Activated naive CD8-positive, alpha-beta T cell (primary cell): ENCODE data around the gene GADL1.

Experiments
- H3K27ac Mint-ChIP-seq: one replicate; pipeline ENCODE4 v1.8.0; 2021; ENCODE audit warnings: mixed read lengths
- H3K27me3 Mint-ChIP-seq: one replicate; pipeline ENCODE4 v1.8.0; 2021; ENCODE audit warnings: mixed read lengths
- H3K36me3 Mint-ChIP-seq: one replicate; pipeline ENCODE4 v1.8.0; 2021; ENCODE audit warnings: mixed read lengths
- H3K4me1 Mint-ChIP-seq: one replicate; pipeline ENCODE4 v1.8.0; 2021; ENCODE audit warnings: low read depth, mixed read lengths
- H3K4me3 Mint-ChIP-seq: one replicate; pipeline ENCODE4 v1.8.0; 2021; ENCODE audit warnings: mild to moderate bottlenecking, mixed read lengths
- H3K9me3 Mint-ChIP-seq: one replicate; pipeline ENCODE4 v1.8.0; 2021; ENCODE audit warnings: low read depth, mixed read lengths

Gene GADL1

DNA sequence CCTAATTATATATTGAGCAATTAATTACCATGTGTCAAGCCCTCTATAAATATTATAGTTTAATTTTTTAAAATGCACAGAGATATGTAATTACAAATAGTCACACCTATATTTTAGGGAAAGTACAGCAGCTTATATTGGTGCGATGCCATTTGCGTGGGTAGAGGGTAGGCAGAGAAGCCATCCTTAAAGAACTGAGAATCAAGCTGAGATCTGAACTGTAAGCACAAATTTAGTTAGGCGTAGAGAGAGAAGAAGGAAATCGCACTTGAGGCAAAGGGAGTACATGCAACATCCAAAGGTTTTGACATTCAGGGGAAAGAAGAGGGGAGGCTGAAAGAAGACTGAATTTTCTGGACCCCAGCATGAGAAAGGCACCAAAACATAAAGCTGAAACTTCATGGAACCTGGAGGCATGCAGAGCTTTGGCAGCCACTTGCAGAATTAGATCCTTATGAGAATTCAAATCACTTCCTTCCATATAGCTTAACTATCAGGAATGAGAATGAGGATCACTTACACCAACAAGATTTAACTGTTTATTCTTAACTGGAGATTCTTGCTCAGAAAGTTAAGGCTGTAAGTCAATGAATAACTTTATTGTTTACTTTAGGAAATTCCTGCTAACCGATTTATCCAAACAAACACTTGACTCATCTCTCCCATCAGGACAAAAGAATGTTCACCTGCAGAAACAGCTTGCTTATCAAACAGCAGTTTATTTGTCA, 173.7 kb downstream of the GADL1 start:
- Mint-ChIP-seq H3K27me3 (no peaks in the 10 kb centered on the region), H3K9me3 (peaks cover 12% of the 10 kb centered on the region), H3K4me3 (no peak overlapping the region), H3K36me3 (peaks cover 6% of the 10 kb centered on the region), H3K4me1 (peaks cover 2% of the 10 kb centered on the region), H3K27ac (no peak overlapping the region)

- no peaks in the 10 kb centered on the region for H3K4me1 Mint-ChIP-seq
- H3K4me3 Mint-ChIP-seq = no peak overlapping the region
- H3K27ac Mint-ChIP-seq = no peak overlapping the region
- H3K27me3 Mint-ChIP-seq = no peaks in the 10 kb centered on the region
- H3K36me3 Mint-ChIP-seq = peaks cover under 1% of the 10 kb centered on the region
- peaks cover 5% of the 10 kb centered on the region for H3K9me3 Mint-ChIP-seq
Observed at GRCh38 chr3:30719536-30719935, 174.9 kb downstream of the GADL1 start.

DNA sequence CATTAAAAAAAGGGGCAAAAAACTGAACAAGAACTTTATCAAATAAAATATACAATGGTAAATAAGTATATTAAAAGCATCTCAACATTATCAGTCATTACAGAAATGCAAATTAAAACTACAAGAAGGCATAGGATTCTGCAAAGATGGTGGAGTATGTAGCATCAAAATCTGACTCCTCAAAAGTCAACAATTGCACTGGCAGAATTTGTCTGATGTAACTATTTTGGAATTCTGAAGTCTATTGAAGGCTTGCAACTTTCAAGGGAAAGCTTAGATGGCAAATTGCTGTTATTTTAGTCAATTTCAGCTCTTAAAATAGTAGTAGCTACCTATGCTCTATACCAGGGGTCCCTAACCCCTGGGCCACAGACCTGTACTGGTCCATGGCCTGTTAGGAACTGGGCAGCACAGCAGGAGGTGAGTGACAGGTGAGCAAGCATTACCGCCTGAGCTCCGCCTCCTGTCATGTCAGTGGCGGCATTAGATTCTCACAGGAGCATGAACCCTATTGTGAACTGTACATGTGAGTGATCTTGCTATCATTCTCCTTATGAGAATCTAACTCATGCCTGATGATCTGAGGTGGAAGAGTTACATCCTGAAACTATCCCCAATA, 180.5 kb downstream of the GADL1 start:
- no peak overlapping the region for H3K27ac Mint-ChIP-seq

DNA sequence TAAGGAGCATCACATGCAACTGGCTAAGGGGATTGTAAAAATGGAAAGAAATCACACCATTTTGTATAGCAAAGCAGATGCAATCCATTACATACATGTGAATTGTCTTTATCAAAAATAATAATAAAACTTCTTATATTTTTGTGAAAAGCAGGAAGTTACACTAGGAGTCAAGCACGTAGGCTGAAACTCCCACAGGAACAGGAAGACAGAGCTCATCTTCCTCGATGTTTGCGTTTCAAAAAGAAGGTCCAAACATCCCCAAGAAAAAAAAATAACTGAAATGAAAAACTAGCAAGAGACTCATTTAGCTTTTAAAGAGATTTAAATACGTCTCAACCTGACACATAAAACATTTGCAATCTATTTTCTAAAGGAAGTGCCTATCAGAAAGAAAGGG, 181.5 kb downstream of the GADL1 start:
- Mint-ChIP-seq H3K4me1 (peaks cover 26% of the 10 kb centered on the region), H3K36me3 (peaks cover 3% of the 10 kb centered on the region), H3K9me3 (peaks cover 5% of the 10 kb centered on the region), H3K27me3 (no peaks in the 10 kb centered on the region), H3K27ac (no peak overlapping the region), H3K4me3 (peak overlapping the region; percentile 20)

More for the DNA sequence above, 180.5 kb downstream of the GADL1 start:
- Mint-ChIP-seq H3K9me3 (peaks cover 5% of the 10 kb centered on the region), H3K36me3 (no peaks in the 10 kb centered on the region), H3K4me3 (no peak overlapping the region), H3K27me3 (no peaks in the 10 kb centered on the region), H3K4me1 (peaks cover 18% of the 10 kb centered on the region)

DNA sequence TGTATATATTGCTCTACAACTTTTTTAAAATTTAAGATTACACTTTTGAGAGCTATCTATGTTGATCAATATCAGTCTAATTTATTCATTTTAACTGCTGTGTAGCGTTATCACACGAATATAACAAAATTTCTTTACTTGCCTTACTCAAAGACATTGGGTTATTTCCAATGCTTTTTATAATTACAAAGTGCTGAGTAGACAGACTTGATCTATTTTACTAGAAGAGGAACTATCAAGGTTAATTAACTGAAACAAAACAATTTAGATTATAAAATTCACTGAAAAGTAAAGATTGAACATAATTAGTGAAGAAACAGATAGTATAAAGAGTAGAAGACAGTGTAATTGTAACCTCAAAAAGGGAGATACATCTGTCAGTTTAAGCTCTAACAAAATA, 182.6 kb downstream of the GADL1 start:
- Mint-ChIP-seq H3K9me3 (peaks cover 8% of the 10 kb centered on the region), H3K4me1 (peaks cover 30% of the 10 kb centered on the region), H3K27me3 (no peaks in the 10 kb centered on the region), H3K36me3 (peaks cover 6% of the 10 kb centered on the region), H3K4me3 (no peak overlapping the region), H3K27ac (no peak overlapping the region)

DNA sequence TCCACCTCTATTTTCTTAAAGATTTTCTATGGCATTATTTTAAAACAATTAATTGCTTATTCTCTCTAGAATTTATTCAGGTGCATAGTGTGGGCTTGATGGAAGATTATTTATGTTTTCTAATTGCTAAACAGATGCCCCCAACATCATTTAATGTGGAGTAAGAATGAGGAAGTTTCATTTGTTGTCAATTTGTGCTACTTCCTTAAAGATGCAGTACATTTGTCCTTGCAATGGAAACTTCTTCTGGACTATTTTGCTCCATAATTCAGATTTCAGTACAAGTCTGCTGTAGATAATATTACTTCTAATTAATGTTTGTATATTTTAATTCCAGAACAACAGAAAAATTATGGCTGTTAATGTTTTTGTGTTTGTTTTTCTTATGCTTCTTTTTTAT, 183.3 kb downstream of the GADL1 start:
- H3K4me3 Mint-ChIP-seq = no peak overlapping the region
- no peak overlapping the region for H3K27ac Mint-ChIP-seq
- H3K9me3 Mint-ChIP-seq = peaks cover 8% of the 10 kb centered on the region
- peaks cover 30% of the 10 kb centered on the region for H3K4me1 Mint-ChIP-seq
- peaks cover 9% of the 10 kb centered on the region for H3K36me3 Mint-ChIP-seq
- no peaks in the 10 kb centered on the region for H3K27me3 Mint-ChIP-seq

DNA sequence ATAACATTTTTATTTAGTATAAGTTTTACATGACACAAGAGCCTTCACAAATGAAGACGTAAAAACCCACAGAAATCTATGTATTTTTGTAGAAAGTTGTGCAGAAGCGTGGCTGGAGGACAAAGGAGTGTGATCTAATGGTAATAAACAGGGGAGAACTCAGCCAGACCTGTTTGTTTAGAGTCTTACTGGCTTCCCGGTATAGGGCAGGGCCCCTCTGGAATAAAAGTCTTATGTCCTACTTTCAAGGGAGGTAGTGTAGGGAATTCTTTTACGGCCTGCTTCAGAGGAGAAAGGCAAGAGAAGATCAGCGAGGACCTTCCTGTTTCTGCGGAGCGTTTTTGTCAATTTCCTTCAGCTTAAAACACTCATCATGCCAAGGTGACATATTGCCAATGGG, 184.4 kb downstream of the GADL1 start:
- Mint-ChIP-seq H3K36me3 (peaks cover 9% of the 10 kb centered on the region), H3K27me3 (no peaks in the 10 kb centered on the region), H3K9me3 (peaks cover 5% of the 10 kb centered on the region), H3K4me3 (no peak overlapping the region), H3K4me1 (peaks cover 33% of the 10 kb centered on the region), H3K27ac (no peak overlapping the region)

- H3K4me3 Mint-ChIP-seq = no peak overlapping the region
- peaks cover 3% of the 10 kb centered on the region for H3K9me3 Mint-ChIP-seq
- peaks cover 40% of the 10 kb centered on the region for H3K4me1 Mint-ChIP-seq
- no peak overlapping the region for H3K27ac Mint-ChIP-seq
- no peaks in the 10 kb centered on the region for H3K27me3 Mint-ChIP-seq
- peaks cover 12% of the 10 kb centered on the region for H3K36me3 Mint-ChIP-seq
Observed at GRCh38 chr3:30708472-30708871, 186.0 kb downstream of the GADL1 start.

DNA sequence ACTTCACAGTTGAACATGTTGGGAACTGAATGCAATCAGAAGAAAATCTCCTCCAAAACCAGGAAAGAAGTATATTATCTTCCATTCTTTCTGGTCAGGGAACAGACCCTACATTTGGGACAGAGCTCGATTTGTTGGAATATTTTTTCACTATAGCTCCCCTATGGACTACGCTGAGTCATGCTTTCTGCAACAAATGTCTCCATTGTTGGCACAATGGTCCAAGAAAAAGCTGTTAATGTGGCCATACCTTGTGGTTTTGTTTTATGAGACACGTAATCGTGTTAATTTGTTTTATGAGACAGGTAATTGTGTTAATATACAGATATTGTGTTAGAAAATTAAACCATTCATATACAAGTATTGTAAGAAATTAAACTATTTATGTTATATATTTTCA, 186.6 kb downstream of the GADL1 start:
- Mint-ChIP-seq H3K27me3 (no peaks in the 10 kb centered on the region), H3K36me3 (peaks cover 16% of the 10 kb centered on the region), H3K4me1 (peaks cover 43% of the 10 kb centered on the region)

DNA sequence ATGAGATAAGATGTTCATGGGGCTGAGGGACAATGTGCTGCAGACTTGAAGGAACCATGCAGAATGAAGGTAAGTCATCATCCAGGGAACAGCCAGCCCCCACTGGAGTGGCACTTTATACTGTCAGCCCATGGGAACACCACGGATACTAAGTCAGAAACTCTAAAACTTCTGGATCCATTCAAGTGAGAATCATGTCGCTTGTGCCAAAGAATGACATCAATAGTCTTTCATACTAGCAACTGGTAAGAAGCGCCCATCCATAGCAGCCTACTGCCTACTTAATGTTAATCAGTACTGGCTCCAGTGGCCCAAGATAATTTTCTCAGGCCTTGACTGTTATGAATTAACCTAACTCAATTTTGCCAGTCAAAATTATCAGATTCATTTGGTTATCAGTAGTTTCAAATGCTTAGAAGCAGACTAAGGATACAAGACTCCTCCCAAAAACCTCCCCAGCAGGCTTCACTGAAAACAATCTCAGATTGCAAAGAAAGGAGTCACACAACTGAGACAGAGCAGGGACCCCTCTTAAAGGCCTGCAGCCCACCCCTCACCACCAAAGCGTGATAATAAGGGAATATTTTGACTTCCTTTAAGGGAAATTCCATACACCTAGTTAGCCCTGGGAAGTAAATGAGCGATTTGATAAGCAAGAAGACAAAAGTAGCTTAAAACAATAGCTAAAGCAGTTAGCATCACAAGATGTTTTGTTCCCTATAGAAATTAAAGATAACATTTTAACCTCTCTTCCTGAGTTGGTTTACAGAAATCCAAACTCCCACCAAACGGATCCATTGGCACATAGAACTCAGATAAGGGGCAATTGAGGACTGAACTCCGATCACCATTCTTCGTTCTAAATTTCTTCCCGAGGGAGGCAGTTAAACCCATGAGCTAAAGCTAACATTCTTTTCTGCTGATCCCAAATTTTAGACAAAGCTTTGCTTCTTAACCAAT, 189.2 kb downstream of the GADL1 start:
- peaks cover 24% of the 10 kb centered on the region for H3K36me3 Mint-ChIP-seq

More for the DNA sequence above, 186.6 kb downstream of the GADL1 start:
- Mint-ChIP-seq H3K27ac (no peak overlapping the region), H3K4me3 (no peak overlapping the region), H3K9me3 (peaks cover 3% of the 10 kb centered on the region)

GRCh38 chr3:30702828-30703397, 191.5 kb downstream of the GADL1 start:
- H3K4me1 Mint-ChIP-seq = peaks cover 34% of the 10 kb centered on the region
- H3K4me3 Mint-ChIP-seq = no peak overlapping the region
- peaks cover 3% of the 10 kb centered on the region for H3K9me3 Mint-ChIP-seq
- peak overlapping the region; percentile 85 for H3K27ac Mint-ChIP-seq
- no peaks in the 10 kb centered on the region for H3K27me3 Mint-ChIP-seq
- H3K36me3 Mint-ChIP-seq = peaks cover 33% of the 10 kb centered on the region

More for the DNA sequence above, 189.2 kb downstream of the GADL1 start:
- H3K9me3 Mint-ChIP-seq = peaks cover 3% of the 10 kb centered on the region
- H3K27me3 Mint-ChIP-seq = no peaks in the 10 kb centered on the region
- H3K4me1 Mint-ChIP-seq = peaks cover 45% of the 10 kb centered on the region
- H3K4me3 Mint-ChIP-seq = no peak overlapping the region
- H3K27ac Mint-ChIP-seq = no peak overlapping the region

GRCh38 chr3:30702038-30702827, 192.2 kb downstream of the GADL1 start:
- Mint-ChIP-seq H3K27me3 (no peaks in the 10 kb centered on the region), H3K27ac (peak overlapping the region; percentile 85), H3K9me3 (peaks cover 2% of the 10 kb centered on the region), H3K4me1 (peaks cover 37% of the 10 kb centered on the region), H3K4me3 (no peak overlapping the region), H3K36me3 (peaks cover 36% of the 10 kb centered on the region)

DNA sequence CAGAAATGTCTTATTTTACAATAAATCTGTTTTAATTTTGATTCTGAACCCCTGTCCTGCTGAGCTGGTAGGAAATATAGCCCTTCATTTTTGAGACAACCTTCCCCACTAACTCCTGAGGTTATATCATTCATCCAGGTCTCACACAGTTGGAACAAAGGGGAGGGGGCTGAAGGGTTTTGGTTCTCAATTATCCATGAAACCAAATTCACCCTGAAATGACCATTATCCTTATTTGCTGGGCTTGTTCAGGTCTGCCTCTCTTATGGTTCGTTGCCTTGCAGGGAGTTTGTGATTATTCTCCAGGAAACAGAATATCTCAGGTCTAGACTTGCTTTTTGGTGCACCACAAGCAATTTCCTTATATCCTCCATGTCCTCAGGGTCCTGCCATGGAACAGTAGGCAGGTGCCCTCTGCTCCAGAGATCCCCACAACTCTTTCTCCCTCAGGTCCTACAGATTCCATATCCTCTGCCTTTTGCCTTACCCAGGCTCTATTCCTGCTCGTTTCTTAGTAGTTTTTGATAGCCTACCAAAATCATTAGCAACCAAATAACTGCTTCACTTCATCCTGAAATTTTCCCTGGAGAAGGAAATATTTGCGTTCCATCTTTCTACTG, 193.6 kb downstream of the GADL1 start:
- no peaks in the 10 kb centered on the region for H3K9me3 Mint-ChIP-seq
- H3K4me1 Mint-ChIP-seq = peaks cover 49% of the 10 kb centered on the region
- H3K27me3 Mint-ChIP-seq = no peaks in the 10 kb centered on the region
- peak overlapping the region; percentile 74 for H3K27ac Mint-ChIP-seq
- H3K4me3 Mint-ChIP-seq = no peak overlapping the region
- H3K36me3 Mint-ChIP-seq = peaks cover 35% of the 10 kb centered on the region

- H3K4me3 Mint-ChIP-seq = no peak overlapping the region
- peak overlapping the region; percentile 16 for H3K27ac Mint-ChIP-seq
- peaks cover 42% of the 10 kb centered on the region for H3K36me3 Mint-ChIP-seq
- H3K4me1 Mint-ChIP-seq = peaks cover 55% of the 10 kb centered on the region
- H3K27me3 Mint-ChIP-seq = no peaks in the 10 kb centered on the region
- no peaks in the 10 kb centered on the region for H3K9me3 Mint-ChIP-seq
Observed at GRCh38 chr3:30699927-30700326, 194.5 kb downstream of the GADL1 start.
